ENCODE measurements around the gene WNT7B.

The WNT7B gene

DNA sequence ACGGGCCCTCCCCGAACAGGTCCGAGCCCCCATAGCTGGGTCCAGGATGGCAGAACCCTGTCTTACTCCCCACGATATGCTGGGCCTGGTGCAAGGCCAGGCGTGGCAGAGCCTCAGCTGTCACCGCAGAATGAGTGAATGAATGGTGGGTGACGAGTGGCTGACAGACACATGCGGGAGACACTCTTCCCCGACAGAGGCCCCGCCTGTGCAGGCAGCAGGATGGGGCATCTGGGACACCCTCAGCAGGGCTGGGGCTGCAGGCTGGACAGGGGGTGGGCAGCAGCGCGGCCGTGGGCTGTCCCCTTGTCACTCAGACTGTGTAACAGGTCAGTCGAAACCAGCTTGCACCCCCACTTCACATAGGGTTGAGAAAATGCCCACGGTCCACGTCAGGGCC is 18.0 kb downstream of the WNT7B start:
- FAIRE-seq: no peak
- no peak for DNase-seq (ENCODE audit: insufficient read length, low spot score)
- TF ChIP-seq POLR2A (IDR thresholded peaks at IDR 0.05; ENCODE audit: low read depth, low read length): no peak

DNA sequence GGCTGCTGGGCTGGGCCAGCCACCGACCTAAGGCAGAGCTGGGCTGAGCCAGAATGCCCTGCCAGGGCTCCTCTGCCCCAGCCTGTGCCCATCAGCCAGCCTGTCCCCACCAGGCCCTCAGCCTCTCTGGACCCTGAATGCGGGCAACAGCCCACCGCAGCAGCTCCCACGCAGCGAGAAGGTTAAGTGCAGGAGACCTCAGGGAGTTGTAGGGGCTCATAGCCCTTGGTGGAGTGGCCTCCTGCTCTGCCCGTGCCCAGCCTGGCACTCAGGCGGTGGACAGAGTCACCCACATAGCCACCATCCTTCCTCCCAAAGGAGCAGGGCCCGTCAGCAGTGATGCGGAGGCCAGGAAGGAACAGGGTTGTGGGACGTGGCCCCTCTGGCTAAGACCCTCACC is 19.1 kb downstream of the WNT7B start:
- no peak for TF ChIP-seq POLR2A (IDR thresholded peaks at IDR 0.05; ENCODE audit: low read depth, low read length)
- FAIRE-seq: no peak

DNA sequence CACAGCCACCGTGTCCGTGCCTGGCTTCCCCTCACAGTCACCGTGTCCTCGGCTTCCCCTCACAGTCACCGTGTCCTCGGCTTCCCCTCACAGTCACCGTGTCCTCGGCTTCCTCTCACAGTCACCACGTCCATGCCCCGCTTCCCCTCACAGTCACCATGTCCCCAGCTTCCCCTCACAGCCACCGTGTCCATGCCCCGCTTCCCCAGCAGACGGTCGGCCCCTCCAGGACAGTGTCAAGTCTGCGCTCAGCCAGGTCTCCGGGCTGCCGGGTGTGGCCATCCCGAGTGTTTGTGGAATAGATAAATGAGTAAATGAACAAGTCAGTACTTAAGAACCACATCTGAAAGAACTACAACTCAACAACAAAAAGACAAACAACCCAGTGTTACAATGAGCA is 23.8 kb downstream of the WNT7B start:
- FAIRE-seq: no peak

More for the DNA sequence above, 19.1 kb downstream of the WNT7B start:
- no peak for DNase-seq (ENCODE audit: insufficient read length, low spot score)

DNA sequence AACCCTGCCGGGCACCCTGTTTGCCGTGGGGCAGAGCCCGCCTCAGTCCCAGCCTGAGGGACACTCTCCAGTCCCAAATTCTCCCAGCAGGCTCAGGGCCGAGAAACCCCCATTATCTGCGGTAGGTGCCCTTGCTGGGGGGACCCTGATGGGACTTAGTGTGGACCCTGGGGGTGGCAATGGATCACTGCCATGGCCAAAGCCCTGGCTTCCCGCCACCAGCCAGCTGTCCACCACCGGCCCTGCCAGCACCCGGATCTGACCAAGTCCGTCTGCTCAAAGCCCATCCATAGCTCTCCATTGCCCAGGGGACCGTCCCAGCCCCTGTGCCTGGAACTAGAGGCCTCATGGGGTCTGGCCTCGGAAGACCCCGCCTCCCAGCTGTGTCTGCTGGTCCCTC is 24.4 kb downstream of the WNT7B start:
- FAIRE-seq (no peak), DNase-seq (ENCODE audit: insufficient read length, low spot score) (no peak)
- TF ChIP-seq POLR2A (IDR thresholded peaks at IDR 0.05; ENCODE audit: low read depth, low read length): no peak

More for the DNA sequence above, 23.8 kb downstream of the WNT7B start:
- no peak for TF ChIP-seq POLR2A (IDR thresholded peaks at IDR 0.05; ENCODE audit: low read depth, low read length)
- DNase-seq (ENCODE audit: insufficient read length, low spot score): no peak

- no peak for FAIRE-seq
- no peak for DNase-seq (ENCODE audit: insufficient read length, low spot score)
- TF ChIP-seq POLR2A (IDR thresholded peaks at IDR 0.05; ENCODE audit: low read depth, low read length): no peak
Observed at GRCh38 chr22:45952151-45952550, 24.8 kb downstream of the WNT7B start.

- DNase-seq (ENCODE audit: insufficient read length, low spot score) (no peak), FAIRE-seq (no peak)
- TF ChIP-seq POLR2A (IDR thresholded peaks at IDR 0.05; ENCODE audit: low read depth, low read length): no peak
Observed at GRCh38 chr22:45949891-45950290, 27.1 kb downstream of the WNT7B start.

DNA sequence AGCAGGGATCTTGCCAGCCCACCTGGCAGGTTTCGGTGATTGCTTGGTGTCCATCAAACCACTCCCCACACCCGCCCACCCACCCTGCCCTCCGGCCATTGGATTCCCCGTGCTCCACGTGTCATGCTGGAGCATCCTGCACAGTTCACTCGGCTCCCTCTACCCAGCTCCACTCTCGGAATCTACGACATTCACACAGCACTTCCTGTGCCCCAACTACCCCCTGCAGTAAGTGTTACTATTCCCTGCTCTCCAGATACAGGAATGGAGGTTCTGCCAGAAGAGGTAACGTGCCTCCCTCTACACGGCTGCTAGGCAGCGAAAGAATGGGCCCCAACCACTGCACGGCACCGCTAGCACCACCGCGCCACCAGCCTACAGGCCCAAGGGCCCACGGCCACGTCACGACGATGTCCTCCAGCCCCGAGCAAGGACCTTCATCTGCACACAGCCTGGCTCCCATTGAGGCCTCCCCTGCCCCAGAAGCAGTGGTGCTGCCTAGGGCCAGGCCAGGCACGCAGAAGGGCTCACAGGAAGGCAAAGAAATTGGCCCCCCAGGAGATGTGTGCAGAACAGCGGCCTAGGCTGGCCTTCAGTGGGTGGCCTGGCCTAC is 27.6 kb downstream of the WNT7B start:
- no peak for TF ChIP-seq POLR2A (IDR thresholded peaks at IDR 0.05; ENCODE audit: low read depth, low read length)
- DNase-seq (ENCODE audit: insufficient read length, low spot score) (no peak), FAIRE-seq (no peak)

GRCh38 chr22:45948081-45948648 is 28.8 kb downstream of the WNT7B start:
- DNase-seq (ENCODE audit: insufficient read length, low spot score) (no peak), FAIRE-seq (no peak)
- TF ChIP-seq POLR2A (IDR thresholded peaks at IDR 0.05; ENCODE audit: low read depth, low read length): no peak

- TF ChIP-seq POLR2A (IDR thresholded peaks at IDR 0.05; ENCODE audit: low read depth, low read length): no peak
- no peak for FAIRE-seq
- no peak for DNase-seq (ENCODE audit: insufficient read length, low spot score)
Observed at GRCh38 chr22:45946805-45947600, 30.0 kb downstream of the WNT7B start.

- DNase-seq (ENCODE audit: insufficient read length, low spot score) (no peak), FAIRE-seq (no peak)
- TF ChIP-seq POLR2A (IDR thresholded peaks at IDR 0.05; ENCODE audit: low read depth, low read length): no peak
Observed at GRCh38 chr22:45945621-45946106, 31.3 kb downstream of the WNT7B start.

DNA sequence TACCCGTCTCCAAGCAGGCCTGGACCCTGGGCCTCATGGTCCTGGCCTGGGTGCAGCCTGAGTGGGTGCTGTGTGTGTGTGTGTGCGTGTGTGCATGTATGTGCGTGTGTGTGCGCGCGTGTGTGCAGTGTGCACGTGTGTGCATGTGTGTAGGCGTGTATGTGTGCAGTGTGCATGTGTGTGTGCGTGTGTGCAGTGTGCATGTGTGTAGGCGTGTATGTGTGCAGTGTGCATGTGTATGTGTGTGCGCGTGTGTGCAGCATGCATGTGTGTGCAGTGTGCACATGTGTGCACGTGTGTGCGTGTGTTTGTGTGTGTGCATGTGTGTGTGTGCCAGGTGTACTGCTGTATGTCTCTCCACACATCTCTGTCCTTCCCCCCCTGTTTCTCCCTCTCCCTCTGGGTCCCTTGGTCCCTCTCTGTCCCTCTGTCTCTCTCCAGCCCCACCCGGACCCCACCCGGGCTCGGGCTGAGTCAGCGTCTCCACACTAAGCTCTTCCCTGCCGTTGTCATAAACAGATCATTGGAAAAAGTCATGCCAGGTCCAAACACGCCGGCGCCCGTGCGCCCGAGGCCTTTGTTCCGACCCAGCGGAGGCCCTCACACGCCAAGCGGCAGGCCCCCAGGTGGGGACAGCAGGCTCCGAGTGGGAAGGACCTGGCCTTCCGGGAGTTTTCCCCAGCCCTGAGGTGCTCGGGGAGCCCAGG is 34.0 kb downstream of the WNT7B start:
- FAIRE-seq: no peak
- DNase-seq (ENCODE audit: insufficient read length, low spot score): no peak
- TF ChIP-seq POLR2A (IDR thresholded peaks at IDR 0.05; ENCODE audit: low read depth, low read length): no peak

GRCh38 chr22:45942344-45942743 is 34.6 kb downstream of the WNT7B start:
- no peak for DNase-seq (ENCODE audit: insufficient read length, low spot score)
- FAIRE-seq: no peak

DNA sequence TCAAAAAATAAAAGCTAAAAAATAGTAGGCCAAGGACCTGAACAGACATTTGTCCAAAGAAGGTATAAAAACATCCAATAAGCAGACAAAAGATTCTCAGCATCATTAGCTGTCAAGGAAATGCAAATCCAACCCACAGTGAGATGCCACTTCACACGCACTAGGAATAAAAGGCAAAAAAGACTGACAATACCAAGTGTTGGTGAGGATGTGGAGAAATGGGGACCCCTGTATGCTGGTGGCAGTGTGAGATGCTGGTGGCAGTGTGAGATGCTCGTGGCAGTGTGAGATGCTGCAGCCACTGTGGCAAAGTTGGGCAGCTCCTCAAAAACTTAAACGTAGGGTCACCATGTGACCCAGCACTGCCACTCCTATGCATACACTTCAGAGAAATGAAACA is 38.0 kb downstream of the WNT7B start:
- TF ChIP-seq POLR2A (IDR thresholded peaks at IDR 0.05; ENCODE audit: low read depth, low read length): no peak
- DNase-seq (ENCODE audit: insufficient read length, low spot score) (no peak), FAIRE-seq (no peak)

More at GRCh38 chr22:45942344-45942743, 34.6 kb downstream of the WNT7B start:
- no peak for TF ChIP-seq POLR2A (IDR thresholded peaks at IDR 0.05; ENCODE audit: low read depth, low read length)

- FAIRE-seq: no peak
- no peak for TF ChIP-seq POLR2A (IDR thresholded peaks at IDR 0.05; ENCODE audit: low read depth, low read length)
Observed at GRCh38 chr22:45937960-45938359, 39.0 kb downstream of the WNT7B start.

More at GRCh38 chr22:45937960-45938359, 39.0 kb downstream of the WNT7B start:
- no peak for DNase-seq (ENCODE audit: insufficient read length, low spot score)

Data from H54 (cell line).